ENCODE results near the gene PGM5.

DNA sequence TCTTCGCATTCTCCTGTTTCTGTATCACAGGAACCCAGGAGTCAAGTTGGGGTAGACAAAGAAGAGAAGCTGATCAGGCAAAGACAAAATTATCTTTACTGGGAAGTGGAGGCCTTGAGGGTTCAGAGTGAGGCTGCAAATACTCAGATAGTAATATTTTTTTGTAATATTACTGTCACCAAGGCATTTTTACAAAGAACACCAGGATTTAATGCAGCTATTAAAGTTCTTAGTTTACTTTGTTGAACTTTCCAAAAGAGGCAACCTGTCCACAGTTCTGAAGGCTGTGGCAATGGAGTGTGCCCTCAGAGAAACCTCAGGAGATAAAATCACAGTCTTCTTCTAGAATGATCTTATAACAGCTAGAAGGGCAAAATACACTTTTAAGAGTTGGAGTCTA, 74.9 kb downstream of the PGM5 start:
- TF ChIP-seq, protein P1, sequence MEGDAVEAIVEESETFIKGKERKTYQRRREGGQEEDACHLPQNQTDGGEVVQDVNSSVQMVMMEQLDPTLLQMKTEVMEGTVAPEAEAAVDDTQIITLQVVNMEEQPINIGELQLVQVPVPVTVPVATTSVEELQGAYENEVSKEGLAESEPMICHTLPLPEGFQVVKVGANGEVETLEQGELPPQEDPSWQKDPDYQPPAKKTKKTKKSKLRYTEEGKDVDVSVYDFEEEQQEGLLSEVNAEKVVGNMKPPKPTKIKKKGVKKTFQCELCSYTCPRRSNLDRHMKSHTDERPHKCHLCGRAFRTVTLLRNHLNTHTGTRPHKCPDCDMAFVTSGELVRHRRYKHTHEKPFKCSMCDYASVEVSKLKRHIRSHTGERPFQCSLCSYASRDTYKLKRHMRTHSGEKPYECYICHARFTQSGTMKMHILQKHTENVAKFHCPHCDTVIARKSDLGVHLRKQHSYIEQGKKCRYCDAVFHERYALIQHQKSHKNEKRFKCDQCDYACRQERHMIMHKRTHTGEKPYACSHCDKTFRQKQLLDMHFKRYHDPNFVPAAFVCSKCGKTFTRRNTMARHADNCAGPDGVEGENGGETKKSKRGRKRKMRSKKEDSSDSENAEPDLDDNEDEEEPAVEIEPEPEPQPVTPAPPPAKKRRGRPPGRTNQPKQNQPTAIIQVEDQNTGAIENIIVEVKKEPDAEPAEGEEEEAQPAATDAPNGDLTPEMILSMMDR (IDR thresholded peaks at IDR 0.05 in 4 of 5, conservative IDR thresholded peaks at IDR 0.05 in 1 of 5): no peak
- no peak for TF ChIP-seq POLR2A (IDR thresholded peaks at IDR 0.05)

Data from gastrocnemius medialis (tissue), 4 donors.